HCT116 (cell line): ENCODE measurements around the gene GALR3. TPM values are rescaled to one million over a fixed set of nuclear protein-coding genes. Genes with fewer than 3 reads are reported as not detected.

Experiments used
- ATAC-seq: fragments of 200-7000 bp; cut with Tn5 transposase; 2 replicates; pipeline ENCODE4 v1.9.1; 2020; ENCODE audit warnings: mild to moderate bottlenecking, moderate library complexity
- BruUV-seq: library from RNA; stranded (reverse); fragments of 400-500 nt; replicated peaks from 2 replicates; lab custom pipeline; 2021; lab: Mats Ljungman, UMichigan
- CTCF ChIA-PET: fragments of 300-600 bp; sonication (Branson Sonifier 250); formaldehyde crosslinking; loops from one replicate; lab custom pipeline; 2021; ENCODE audit warnings: antibody characterized with exemption; lab: Charles Lee
- POLR2A ChIA-PET: fragments of 300-600, 350-600 bp; sonication (Branson Sonifier 250); formaldehyde crosslinking; loops from one replicate; lab custom pipeline; 2021; ENCODE audit warnings: antibody characterized with exemption; lab: Charles Lee
- RAD21 ChIA-PET, 2 experiments: fragments of 300-600 bp; sonication (Branson Sonifier 250); formaldehyde crosslinking; loops; one replicate each; lab custom pipeline; 2023; ENCODE audit warnings: low total read pairs in 2 of 2; ENCODE audit not compliant: uncharacterized antibody in 2 of 2, unreplicated experiment in 2 of 2, low non-redundant PET in 1 of 2; lab: Charles Lee
- DNase-seq: peaks from one replicate; pipeline ENCODE4 v3.0.0-alpha.2; 2010; ENCODE audit warnings: low read depth, low spot score
- H2AFZ ChIP-seq: fragments of 200-600 bp; shearing (Covaris generic), sonication (generic); 2 replicates; pipeline ENCODE4 v1.6.1; 2017; ENCODE audit warnings: low read depth, mixed run types, mixed read lengths, antibody characterized with exemption, low read length; ENCODE audit not compliant: poor library complexity, severe bottlenecking
- H3K27ac ChIP-seq: 2 replicates; pipeline ENCODE4 v1.5.1; 2012; ENCODE audit warnings: low read depth, low read length
- H3K27me3 ChIP-seq: fragments of 200-600 bp; sonication (generic); 2 replicates; pipeline ENCODE4 v1.6.1; 2016; ENCODE audit warnings: mixed run types, low read length, mixed read lengths; ENCODE audit not compliant: insufficient read depth
- H3K36me3 ChIP-seq, 2 experiments: fragments of 200-500 bp in 1 of 2; fragments of 200-600 bp in 1 of 2; sonication (Bioruptor generic) in 1 of 2; sonication (generic) in 1 of 2; 2 replicates each; pipeline versions ENCODE4 v1.5.1 to v1.6.1; 2014 to 2016; ENCODE audit warnings: low read length in 2 of 2, inconsistent platforms in 1 of 2, mixed read lengths in 1 of 2, mixed run types in 1 of 2; ENCODE audit not compliant: insufficient read depth in 2 of 2, control insufficient read depth in 1 of 2
- H3K4me1 ChIP-seq, 2 experiments: fragments of 200-600 bp in 1 of 2; sonication (generic) in 1 of 2; 2 replicates each; pipeline versions ENCODE4 v1.5.1 to v1.6.1; 2012 to 2017; ENCODE audit warnings: low read length in 2 of 2, inconsistent platforms in 1 of 2, mild to moderate bottlenecking in 1 of 2, mixed read lengths in 1 of 2, mixed run types in 1 of 2, moderate library complexity in 1 of 2; ENCODE audit not compliant: insufficient read depth in 2 of 2, control insufficient read depth in 1 of 2
- H3K4me2 ChIP-seq: fragments of 200-600 bp; sonication (generic); 2 replicates; pipeline ENCODE4 v1.6.1; 2017; ENCODE audit warnings: mixed run types, low read length, mixed read lengths
- H3K4me3 ChIP-seq, 2 experiments: fragments of 200-600 bp in 1 of 2; sonication (generic) in 1 of 2; replicated peaks in 1 of 2; 2 replicates each; pipeline ENCODE4 v1.5.1; 2011 to 2016; ENCODE audit warnings: low read length in 2 of 2, control low read depth in 1 of 2, low read depth in 1 of 2, mild to moderate bottlenecking in 1 of 2, mixed read lengths in 1 of 2, mixed run types in 1 of 2
- H3K79me2 ChIP-seq: fragments of 200-600 bp; sonication (generic); 2 replicates; pipeline ENCODE4 v1.6.1; 2017; ENCODE audit warnings: mild to moderate bottlenecking, mixed run types, low read length, moderate library complexity, mixed read lengths; ENCODE audit not compliant: insufficient read depth
- H3K9ac ChIP-seq: fragments of 200-600 bp; sonication (generic); 2 replicates; pipeline ENCODE4 v1.6.1; 2016; ENCODE audit warnings: low read length, mixed read lengths
- H3K9me2 ChIP-seq: fragments of 200-600 bp; sonication (generic), shearing (Covaris generic); 2 replicates; pipeline ENCODE4 v1.6.1; 2017; ENCODE audit warnings: mixed run types, mild to moderate bottlenecking, moderate library complexity; ENCODE audit not compliant: insufficient read depth
- H3K9me3 ChIP-seq, 2 experiments: fragments of 200-500 bp in 1 of 2; fragments of 200-600 bp in 1 of 2; sonication (Bioruptor generic) in 1 of 2; sonication (generic) in 1 of 2; 2 replicates each; pipeline ENCODE4 v1.6.1; 2014 to 2017; ENCODE audit warnings: low read length in 2 of 2, mixed read lengths in 2 of 2, inconsistent platforms in 1 of 2, low read depth in 1 of 2, mild to moderate bottlenecking in 1 of 2, mixed run types in 1 of 2, moderate library complexity in 1 of 2; ENCODE audit not compliant: control insufficient read depth in 1 of 2, insufficient read depth in 1 of 2
- H4K20me1 ChIP-seq: fragments of 200-600 bp; sonication (generic), shearing (Covaris generic); 2 replicates; pipeline ENCODE4 v1.6.1; 2017; ENCODE audit warnings: mixed run types, mild to moderate bottlenecking, moderate library complexity; ENCODE audit not compliant: insufficient read depth
- ATF3 ChIP-seq: IDR thresholded peaks from 2 replicates; pipeline ENCODE4 v1.6.1; 2012
- EGR1 ChIP-seq: IDR thresholded peaks from 2 replicates; pipeline ENCODE4 v1.6.1; 2012; ENCODE audit warnings: low read depth
- ELF1 ChIP-seq: IDR thresholded peaks from 2 replicates; pipeline ENCODE4 v1.6.1; 2012; ENCODE audit warnings: low read depth, borderline replicate concordance
- JUND ChIP-seq: IDR thresholded peaks from 2 replicates; pipeline ENCODE4 v1.6.1; 2012
- MAX ChIP-seq: IDR thresholded peaks from 2 replicates; pipeline ENCODE4 v1.6.1; 2012
- POLR2A ChIP-seq: IDR thresholded peaks from 2 replicates; pipeline ENCODE4 v1.7.0; 2011; ENCODE audit warnings: borderline replicate concordance; ENCODE audit not compliant: insufficient read depth, insufficient read length; ENCODE audit errors: extremely low read depth
- POLR2AphosphoS5 ChIP-seq: IDR thresholded peaks from 2 replicates; pipeline ENCODE4 v1.6.1; 2011; ENCODE audit warnings: mild to moderate bottlenecking, low read depth, low read length, moderate library complexity
- REST ChIP-seq: IDR thresholded peaks from 2 replicates; pipeline ENCODE4 v1.6.1; 2012; ENCODE audit warnings: low read depth
- SIN3A ChIP-seq: IDR thresholded peaks from 2 replicates; pipeline ENCODE4 v1.6.1; 2012; ENCODE audit warnings: low read depth
- SRF ChIP-seq: IDR thresholded peaks from 2 replicates; pipeline ENCODE4 v1.6.1; 2012; ENCODE audit warnings: low read depth
- YY1 ChIP-seq: IDR thresholded peaks from 2 replicates; pipeline ENCODE4 v1.6.1; 2011; ENCODE audit warnings: low read length, low read depth, moderate library complexity, mild to moderate bottlenecking; ENCODE audit not compliant: insufficient replicate concordance; ENCODE audit errors: extremely low read depth
- ZNF274 ChIP-seq: fragments of 200-500 bp; sonication (Bioruptor generic); IDR thresholded peaks from 2 replicates; pipeline ENCODE4 v1.6.1; 2014; ENCODE audit warnings: mild to moderate bottlenecking, low read depth, low read length, inconsistent platforms
- intact Hi-C: fragments of 100-400 bp; cut with micrococcal nuclease; formaldehyde crosslinking; loops from 2 replicates; pipeline ENCODE4 v1.10.0; 2022
- total RNA-seq: library from RNA; stranded (reverse); gene quantifications from one replicate; pipeline ENCODE4 v1.2.1, GENCODE V29; 2021; ENCODE audit not compliant: unreplicated experiment

Gene GALR3
- total RNA-seq, 1 experiment from 2014 or later: 0.32 TPM

GRCh38 chr22:37808294-37808657 lies 14.9 kb upstream of the GALR3 start (continued):
- TF ChIP-seq REST (no peak), MAX (no peak), POLR2A (no peak), SIN3A (no peak), ELF1 (no peak), ZNF274 (no peak), JUND (no peak), YY1 (no peak), EGR1 (no peak)

- H3K4me3 ChIP-seq: no peak overlapping the region
- H3K4me2 ChIP-seq: 0 out of 2 replicates have a peak overlapping the region, but pooled peaks have one; percentile 91
- ChIA-PET POLR2A (interaction anchor here (0.8 to 3.5 kb wide), 5 partner anchors 9 to 34 kb away, joined by 3 to 19 read pairs (median 7); partner anchors contain the start of gene ANKRD54), RAD21 (interaction anchor here in 1 of 2 experiments (0.5 kb wide), 1 partner anchor 45 kb away, joined by 4 read pairs; no protein-coding TSS in a partner anchor), CTCF (no interaction called here)
- peaks cover 2 to 40% of the 10 kb centered on the region in 2 experiments; a peak in 2 of 4 replicates for H3K4me1 ChIP-seq
- no peaks in the 10 kb centered on the region for H3K9me3 ChIP-seq
- no peak for ATAC-seq
- TF ChIP-seq POLR2AphosphoS5 (0 out of 2 replicates have a peak, but pooled peaks have one; percentile 14), SRF (no peak), ATF3 (no peak), ZNF274 (no peak)
- DNase-seq: no peak
- H3K9ac ChIP-seq: no peak overlapping the region
- no TSS peak for BruUV-seq
- intact Hi-C loops: loop anchor here (5.0 kb wide), 1 partner anchor 203 kb away; the partner anchor contains the start of gene GGA1
- no peaks in the 10 kb centered on the region for H3K27me3 ChIP-seq
- H2AFZ ChIP-seq: no peak overlapping the region
- no peak overlapping the region for H3K27ac ChIP-seq
- H4K20me1 ChIP-seq: no peaks in the 10 kb centered on the region
- H3K79me2 ChIP-seq: peaks cover 52% of the 10 kb centered on the region
- H3K36me3 ChIP-seq: peaks cover 4 to 7% of the 10 kb centered on the region in 2 experiments; a peak in 3 of 4 replicates
- no peaks in the 10 kb centered on the region for H3K9me2 ChIP-seq
Measured at GRCh38 chr22:37809672-37810333, 13.4 kb upstream of the GALR3 start.
